NCI-H1436 (cell line): ENCODE results near the gene SIGLEC12.
"Not testable (repeated sequence)": the region's sequence is repeated elsewhere in the genome, so short reads cannot be mapped to it uniquely, and the experiment has no call there.

Experiments used
- DNase-seq: peaks from one replicate; lab custom pipeline; 2025; lab: John Stamatoyannopoulos, UW

SIGLEC12 gene

DNA sequence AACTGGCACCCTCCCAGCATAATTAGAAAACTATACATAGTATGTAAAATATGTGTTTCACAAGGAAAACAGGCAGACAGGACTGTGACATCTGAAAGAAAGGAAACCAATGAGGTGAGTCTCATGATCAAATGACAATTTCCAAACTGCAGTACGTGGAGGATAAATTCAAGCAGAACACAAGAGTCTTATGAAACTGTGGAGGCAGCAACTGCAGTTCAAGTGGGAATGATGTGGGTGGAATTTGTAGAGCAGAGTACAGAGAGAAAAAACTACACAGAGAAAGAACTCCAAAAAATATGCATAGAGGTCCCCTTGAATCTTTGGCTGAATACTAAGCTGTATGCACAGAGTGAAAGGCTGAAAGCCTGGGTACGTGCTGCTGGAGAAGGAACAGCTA lies 20.2 kb upstream of the SIGLEC12 start:
- DNase-seq = no peak

DNA sequence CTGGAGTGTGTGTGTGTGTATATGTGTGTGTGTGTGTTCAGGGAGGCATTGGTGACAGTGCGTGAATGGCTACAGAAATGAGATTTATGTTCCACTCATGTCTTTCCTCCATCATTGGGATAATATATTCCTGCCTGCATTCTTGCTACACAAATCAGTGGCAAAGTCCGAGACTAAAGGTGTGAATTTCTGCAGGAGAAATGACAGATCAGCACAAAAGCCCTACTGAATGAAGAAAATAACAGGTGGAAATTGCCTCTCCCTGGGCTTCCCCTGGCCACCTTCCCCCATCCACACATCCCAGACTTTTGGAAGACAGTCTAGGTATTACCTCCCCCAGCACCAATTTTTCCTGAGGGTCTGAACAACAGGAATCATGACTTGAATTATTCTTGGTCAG lies 19.8 kb upstream of the SIGLEC12 start:
- DNase-seq = no peak

DNA sequence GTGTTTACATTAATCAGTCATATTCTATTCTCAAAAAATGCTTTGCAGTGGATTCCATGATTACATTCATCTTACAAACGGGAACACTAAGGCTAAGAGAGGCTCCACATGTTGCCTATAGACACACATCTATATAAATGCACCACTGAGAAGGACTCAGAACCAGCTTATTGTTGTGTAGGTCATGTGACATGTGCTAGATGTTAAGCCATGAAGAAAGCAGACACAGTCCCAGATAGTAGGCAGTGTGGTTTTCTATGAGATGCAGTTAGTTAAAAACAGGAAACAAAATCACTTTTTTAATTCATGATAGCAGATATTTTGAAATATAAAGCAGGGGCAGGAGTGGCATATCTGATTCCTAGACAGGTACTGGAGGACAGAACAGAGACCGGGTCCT lies 19.1 kb upstream of the SIGLEC12 start:
- no peak for DNase-seq

DNA sequence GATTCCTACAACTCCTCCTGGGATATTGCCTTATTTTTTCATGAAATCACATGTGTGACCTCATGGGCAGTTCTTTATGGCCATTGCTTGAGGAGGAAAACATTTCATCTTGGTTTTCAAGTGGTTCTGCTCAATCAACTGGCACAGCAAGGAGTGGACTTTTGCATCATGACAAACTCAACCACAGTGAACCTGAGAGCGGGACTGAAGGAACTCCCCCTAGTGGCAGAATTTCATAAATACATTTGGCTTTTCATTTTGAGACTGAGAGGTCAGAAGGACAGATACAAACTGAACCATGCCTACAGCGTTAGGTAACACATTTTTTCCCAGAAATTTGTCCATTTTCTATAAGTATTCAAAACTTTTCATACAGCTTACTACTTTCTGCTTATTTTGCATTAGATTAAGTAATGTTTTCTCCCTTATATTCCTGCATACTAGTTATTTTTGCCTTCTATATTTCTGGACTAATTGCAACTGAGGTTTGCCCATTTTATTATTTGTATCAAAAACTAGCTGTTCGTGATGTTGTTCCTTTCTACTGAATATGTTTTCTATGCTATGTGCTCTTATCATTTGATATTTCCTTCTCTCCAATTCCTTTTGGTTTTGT lies 13.4 kb upstream of the SIGLEC12 start:
- DNase-seq = peak; percentile 28

DNA sequence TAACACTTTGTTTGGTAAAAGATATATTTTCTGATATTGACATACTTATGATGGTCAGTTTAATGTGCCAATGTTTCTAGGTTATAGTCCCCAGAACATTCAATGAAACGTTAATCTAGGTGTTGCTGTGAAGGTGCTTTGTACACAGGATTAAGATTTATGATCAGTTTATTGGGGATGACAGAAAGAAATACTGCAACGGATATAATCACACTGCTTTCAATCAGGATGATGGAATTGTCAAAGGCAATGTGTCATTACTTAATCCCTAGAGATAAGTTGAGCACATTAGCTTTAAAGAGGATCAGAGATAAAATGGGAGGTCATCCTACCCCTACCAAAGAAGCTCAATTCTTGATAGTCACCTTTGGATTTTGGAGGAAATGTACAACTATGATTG lies 12.4 kb upstream of the SIGLEC12 start:
- DNase-seq = no peak

DNA sequence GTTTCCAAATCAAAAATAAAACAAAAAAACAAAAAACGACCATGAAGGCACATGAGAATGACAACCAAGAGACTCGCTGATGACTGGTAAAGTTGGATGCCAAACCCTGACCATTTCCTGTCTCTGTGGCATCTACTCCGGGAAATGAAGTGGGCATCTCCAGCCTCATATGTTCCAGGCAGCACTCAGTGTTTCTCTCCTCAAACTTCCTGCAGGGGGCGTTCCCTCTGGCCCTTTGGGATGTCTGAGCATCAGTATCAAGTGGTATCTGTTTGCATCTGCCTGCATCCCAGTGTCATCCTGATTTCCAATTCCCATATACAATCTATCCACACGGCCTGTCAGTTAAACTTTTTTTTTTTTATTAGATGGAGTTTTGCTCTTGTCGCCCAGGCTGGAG lies 9.8 kb upstream of the SIGLEC12 start:
- DNase-seq = no peak

DNA sequence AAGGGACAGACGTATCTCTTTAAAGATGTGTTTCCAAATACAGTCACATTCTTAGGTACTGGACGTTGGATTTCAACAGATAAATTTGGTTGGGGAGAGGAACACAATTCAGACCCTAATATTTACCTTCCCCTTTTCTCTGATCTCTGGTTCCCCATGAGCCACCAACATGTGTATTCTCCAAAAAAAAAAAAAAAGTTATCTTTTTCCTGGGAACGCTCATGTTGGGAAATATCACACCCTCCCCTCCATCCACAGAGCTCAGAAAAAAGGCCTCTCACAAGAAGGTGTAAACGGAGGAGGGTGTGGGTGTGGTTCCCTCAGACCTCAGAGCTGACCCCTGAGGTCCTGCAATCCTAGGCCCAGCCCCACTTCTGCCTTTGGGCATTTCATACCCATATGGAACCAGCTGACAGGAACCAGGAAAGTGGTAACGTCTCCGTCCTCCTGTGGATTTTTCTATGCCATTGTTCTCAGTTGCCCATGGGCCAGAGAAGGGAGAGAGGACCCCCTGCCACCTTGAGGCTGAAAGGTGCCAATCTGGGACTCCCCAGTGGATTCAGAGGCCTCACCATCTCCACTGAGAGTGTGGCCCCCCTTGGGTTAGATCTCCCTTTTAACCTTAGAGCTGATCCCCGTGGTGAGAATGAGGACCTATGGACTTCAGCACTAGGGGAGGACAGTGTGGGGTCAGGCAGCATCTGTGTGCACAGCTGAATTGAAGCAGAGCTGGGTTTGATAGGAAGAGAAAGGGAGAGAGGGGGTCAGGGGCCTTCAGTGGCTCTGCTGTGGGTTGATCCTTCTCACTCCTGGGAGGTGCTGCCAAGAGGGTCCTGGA lies 8.4 kb upstream of the SIGLEC12 start:
- DNase-seq = no peak

DNA sequence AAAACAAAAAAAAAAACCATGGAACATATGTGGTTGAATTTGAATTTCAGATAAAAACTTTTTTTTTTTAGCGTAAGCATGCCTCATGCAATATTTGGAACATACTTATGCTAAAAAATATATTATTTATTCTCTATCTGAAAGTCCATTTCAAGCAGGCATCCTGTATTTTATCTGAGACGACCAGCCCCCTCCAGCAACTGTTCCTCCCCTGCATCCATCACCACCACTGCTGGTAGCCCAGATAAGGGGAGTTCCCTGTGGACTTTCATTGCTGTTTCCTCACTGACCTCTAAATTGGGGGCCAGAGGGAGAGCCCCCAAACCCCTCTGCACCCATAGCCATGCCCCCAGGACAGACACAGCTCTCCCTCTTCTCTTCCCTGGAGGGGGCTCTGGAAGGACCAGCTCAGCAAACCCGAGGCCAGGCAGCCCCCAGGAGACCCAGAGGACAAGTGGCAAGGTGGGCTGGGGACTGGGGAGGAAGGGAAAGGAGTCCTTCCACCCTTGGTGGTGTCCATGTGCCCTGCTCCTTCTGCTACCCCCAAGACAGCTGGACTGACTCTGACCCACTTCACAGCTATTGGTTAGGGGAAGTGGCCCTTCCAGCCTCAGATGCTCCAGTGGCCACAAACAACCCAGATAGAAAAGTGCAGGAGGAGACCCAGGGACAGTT lies 6.6 kb upstream of the SIGLEC12 start:
- DNase-seq = no peak

DNA sequence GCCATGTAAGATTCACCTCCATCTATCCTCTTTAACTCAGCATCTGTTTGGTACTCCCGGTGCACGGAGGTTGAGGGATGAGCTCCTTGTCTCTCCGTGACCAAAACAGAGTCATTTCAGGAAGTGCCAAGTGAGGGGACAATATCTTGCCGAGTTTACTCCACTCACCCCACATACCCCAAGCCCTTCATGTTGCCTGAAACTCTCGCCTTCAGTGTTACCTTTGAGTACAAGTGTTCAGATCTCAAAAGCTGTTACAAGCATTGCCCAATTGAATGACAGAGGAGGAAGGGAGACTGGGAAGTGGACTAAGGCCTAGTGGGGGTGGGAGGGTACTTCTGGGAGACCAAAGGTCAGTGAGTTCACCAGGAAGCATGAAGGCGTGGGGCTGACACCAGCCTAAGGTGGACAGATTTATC lies 6.0 kb upstream of the SIGLEC12 start:
- DNase-seq = no peak

DNA sequence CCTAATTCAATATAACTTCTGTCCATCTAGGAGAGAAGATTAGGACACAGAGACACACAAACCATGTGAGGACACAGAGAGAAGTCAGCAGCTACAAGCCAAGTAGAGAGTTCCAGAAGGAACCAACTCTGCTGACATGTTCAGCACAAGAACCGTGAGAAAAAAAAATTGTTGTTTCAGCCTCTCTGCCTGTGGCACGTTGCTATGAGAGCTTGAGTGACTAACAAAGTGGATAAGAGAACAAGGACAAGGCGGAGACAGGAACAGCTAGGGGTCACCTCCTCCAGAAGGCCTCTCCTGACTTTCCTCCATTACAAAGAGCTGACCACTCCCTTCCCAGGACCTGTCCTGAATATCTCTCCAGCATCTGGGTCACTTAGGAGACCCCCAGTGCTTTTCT lies 5.6 kb upstream of the SIGLEC12 start:
- DNase-seq = no peak

DNA sequence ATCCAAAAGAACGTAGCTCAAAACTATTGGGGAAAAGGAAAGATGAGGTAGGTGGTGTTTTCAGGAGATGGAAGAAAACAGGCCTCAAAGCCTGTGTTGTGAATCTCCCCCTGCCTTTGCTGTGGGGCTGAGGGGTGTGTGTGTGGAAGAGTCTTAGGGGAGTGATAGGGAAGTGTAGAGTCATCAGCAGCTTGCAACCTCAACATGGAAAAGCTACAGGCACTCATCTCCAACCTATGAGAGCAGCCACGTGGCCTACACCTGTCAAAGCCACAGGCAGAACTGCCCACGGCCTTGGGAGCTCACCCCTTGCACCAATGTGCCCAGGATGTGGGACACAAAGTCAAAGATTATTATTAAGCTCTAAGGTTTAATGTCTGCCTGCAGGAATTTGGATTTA lies 4.3 kb upstream of the SIGLEC12 start:
- DNase-seq = no peak

DNA sequence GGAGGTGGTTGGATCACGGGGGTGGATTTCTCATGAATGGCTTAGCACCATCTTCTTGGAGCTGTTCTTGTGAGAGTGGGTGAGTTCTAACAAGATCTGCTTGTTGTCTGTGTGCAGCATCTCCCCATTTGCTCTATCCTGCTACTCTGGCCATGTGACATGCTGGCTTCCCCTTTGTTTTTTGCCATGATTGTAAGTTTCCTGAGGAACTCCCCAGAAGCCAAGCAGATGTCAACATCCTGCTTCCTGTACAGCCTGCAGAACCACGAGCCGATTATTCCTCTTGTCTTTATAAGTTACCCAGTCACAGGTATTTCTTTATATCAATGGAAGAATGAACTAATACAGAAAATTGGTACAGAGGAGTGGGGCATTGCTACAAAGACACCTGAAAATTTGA lies 2.3 kb upstream of the SIGLEC12 start:
- DNase-seq = no peak

DNA sequence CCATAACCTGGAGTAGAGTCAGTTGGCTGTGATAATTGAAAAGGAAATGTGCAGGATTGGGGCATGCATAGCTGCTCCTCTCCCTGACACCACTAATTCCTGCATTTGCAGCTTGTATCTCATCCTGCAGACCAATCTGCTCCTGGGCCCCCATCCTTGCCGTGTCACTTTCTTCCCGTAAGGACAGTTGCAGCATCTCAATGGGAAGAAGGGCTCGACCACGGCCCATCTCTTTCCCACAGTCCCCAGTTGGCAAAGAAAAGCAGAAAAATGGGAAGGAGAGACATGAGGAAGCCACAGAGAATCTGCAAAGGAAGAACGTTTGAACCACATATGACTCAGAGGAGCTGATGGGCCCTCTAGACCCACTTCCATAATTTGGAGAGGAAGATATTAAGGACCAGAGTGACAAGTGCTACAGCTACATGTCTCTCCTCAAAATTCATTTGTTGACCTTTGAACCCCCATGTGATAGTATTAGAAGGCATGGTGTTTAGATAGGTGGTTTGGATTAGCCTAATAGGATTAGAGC lies 1.8 kb upstream of the SIGLEC12 start:
- DNase-seq = no peak

DNA sequence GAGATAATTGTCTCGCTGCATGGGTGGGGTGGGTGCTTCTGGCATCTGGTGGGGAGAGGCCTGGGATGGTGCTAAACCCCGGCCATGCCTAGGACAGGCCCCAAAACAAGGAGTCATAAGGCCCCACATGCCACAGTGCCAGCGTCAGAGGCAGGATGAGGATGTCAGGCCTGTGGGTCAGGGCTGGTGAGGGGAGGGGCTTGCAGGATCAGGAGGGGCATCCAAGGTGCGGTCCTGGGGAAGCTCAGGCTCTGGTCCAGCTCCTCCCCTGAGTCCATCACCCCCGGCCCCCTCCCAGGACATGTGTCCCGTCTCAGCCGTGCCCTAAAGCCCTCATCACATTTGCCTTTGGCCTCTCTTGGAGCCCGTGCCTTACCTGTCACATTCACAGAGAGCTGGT lies 669 bp downstream of the SIGLEC12 start:
- DNase-seq = not testable (repeated sequence)

DNA sequence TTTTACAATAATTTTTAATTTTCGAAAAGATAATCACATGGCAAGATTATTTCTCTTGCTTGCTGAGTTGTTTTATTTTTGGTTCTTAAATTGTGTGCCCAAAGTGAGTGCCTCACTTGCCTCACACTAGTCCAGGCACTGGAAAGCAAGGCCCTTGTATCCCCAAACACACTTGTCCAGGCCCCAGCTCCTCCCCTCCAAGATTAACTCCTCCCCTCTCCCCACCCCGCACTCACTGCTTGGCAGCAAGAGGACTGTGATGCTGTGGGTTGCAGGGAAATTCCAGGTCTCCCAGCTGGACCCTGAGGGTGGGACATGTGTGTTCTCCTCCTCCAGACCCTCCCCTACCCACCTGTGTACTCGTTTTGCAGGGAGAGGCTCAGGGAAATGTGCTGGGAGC lies 3.9 kb downstream of the SIGLEC12 start:
- DNase-seq = no peak

DNA sequence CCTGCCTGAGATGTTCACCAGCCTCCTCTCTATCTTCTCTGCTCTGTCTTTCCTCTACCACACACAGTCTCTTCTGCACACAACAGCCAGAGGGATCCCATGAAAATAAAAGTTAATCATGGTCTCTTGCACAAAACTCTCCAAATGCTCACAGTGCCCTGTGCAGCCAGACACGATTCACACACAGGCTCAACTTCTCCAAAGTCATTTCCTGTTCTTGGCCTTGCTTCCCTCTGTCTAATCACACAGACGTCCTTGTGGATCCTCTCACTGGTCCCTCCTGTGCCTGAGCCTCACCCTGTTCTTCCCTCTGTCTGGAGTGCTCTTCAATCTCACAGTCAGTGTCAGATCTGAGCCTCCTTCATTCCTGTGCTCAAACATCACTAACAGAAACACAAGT lies 7.8 kb downstream of the SIGLEC12 start:
- no peak for DNase-seq

DNA sequence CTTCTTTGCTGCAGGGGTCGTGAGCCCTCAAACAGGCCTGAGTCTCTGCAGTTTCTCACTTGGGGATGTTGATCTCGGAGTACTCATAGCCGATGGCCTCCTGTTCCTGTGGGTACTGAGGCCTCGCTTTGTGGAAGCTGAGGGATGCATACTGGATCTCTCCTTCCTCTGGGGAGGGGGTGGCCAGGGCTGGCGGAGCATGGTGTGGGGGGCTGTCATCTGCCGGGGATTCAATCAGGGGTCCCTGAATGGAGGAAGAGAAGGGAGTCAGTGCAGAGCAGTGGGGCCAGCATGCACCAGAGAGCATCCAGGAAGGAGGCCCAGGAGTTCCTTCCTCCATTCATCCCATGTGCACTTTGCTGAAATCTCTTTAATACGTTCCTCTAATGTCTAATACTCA lies 10.0 kb downstream of the SIGLEC12 start:
- no peak for DNase-seq

DNA sequence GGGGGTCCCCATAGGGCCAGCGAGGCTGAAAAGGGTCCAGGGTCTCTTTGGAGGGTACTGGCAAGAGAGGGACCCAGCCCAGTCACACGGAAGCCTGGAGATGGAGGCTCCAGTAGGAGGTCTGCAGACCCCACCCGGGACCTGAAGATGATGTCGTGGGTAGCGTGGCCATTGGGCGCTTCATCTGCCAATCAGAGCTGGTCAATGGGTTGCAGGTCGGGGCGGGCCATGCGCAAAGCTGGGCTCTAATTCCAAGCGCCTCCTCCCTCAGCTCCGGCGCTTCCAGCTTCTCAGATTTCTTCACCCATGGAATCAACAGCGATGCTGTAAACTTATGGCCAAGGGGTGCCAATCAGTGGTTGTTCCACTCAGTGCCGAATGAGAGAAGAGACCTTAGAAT lies 10.9 kb downstream of the SIGLEC12 start:
- DNase-seq = no peak

DNA sequence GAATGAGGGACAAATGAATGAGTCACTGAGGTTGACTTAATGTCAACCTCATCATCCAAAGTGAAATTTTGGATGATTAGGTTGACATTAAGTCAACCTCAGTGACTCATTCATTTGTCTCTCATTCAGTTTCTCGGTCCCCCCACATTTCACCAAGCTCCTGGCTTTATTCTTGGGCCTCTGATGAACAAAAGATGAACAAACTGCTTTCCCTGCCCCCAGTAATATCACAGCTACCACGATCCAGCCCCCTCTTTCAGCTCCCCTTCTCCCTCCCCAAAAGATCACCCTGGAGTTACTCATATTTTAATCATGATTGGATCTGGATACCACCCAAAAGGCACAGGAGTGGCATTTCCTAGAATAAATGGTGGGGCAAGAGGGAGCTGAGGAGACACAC lies 12.5 kb downstream of the SIGLEC12 start:
- no peak for DNase-seq

DNA sequence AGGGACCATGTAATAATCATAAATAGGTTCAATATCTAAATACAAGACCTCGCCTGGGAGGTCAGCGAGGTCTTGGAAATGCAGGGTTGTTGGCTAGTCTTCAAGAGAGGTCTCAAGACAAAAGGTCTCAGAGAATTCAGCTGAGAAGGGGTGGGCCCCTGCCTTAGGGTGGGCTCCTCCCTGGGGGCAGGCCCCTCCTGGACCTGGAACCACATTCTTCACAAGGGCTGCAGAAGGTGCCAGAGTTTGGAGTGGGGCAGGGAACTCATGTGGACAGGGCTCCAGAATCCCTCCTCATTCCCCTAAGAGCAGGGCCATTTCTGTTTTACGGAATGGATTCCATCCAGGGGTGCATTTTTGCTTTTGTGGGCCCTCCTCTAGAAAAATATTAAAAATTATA lies 13.1 kb downstream of the SIGLEC12 start:
- no peak for DNase-seq

DNA sequence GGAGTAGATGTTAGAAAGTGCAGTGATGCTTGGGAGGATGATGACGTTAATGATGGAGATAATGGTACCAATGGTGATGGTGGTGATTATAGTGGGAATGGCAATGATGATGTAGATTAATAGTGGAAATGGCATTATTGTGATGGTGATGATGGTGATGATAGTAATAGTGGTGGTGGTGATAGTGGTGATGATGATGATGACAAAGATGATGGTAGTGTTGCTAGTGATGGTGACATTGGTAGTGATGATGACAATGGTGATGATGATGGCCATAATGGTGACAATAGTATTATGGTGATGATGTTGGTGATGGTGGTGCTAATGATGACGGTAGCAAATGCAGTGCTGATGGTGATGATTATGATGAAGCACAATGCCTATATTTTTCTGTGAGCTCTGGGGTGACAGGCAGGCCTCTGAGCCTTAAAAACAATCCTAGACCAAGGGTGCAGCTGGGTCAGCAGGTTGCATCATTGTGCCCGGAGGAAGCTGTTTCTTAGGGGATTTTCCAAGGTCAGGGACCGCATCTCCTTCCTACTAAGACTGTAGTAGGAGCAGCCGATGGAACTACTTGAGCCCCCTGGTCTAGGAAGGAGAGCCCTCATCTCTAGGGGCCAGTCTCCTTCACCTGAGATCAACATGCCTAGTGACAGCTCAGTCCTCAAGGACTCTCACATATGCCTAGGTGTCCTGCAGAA lies 15.5 kb downstream of the SIGLEC12 start:
- DNase-seq = no peak

DNA sequence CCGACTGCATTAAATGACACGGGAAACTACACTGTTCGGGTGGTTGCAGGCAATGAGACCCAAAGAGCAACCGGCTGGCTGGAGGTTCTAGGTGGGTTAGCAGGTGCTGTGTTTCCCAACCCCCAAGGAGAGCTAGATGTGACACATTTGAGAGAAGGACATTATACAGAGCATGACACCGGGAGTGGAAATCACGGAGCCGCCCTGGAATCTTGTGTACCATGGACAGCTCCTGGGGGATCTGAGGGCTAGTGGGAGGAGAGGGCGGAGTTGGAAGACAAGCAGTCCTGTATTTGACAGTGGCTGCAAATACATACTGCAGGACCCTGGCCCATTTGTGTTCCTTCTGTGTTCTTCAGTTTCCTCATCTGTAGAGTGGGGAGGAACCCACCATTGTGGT lies 21.0 kb downstream of the SIGLEC12 start:
- no peak for DNase-seq
